ENCODE data around the gene RIMBP2.

RIMBP2 gene

DNA sequence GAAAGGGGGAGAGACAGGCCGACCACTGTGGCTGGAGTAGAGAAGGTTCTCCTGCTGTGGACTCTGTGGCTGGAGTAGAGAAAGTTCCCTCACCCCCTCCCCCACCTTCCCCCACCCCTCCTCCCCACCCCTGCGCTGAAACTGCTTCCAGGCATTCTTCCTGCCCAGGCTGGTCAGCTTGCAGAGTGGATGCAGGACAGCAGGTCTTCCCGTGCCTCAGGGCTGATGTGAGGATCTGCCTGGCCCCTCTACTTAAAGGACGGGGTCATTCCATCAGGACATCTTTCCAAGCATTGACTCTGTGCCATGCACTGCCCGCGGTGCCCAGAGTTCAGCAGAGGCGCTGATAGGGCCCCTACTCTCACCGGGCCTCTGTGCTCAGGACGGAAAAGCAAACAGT, 13.2 kb upstream of the RIMBP2 start:
- DNase-seq, result no peak

- no peak for DNase-seq
These were observed 12.3 kb upstream of the RIMBP2 start for GRCh38 chr12:130728158-130729058.

DNA sequence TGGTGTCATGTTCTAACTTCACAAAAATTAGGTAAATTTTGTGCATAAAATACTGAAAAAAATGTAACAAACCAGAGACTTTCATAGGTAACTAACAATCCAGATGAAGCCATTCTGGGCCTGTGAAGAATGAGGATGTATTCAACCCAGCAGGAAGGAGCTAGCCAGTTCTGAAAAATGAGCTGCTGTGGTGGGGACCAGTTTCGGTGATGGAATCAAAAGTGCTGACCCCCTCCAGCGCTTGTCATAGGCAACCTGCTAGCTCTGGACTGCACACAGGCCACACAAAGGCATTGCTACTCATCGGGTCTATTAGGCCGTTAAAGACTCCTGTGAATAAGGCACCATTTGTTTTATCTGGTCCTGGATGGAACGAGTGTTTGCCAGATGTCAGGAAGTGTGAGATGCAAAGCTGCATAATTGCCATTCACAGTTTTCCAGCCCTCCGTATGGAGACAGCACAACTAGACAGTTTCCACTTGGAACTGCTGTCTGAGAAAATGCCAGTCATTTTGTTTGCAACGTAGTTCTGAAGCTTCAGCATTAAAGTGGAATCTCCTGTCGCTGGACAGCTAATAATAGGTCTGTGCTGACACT, 3.3 kb upstream of the RIMBP2 start:
- DNase-seq, result no peak

- DNase-seq, result no peak
These were observed 1.7 kb upstream of the RIMBP2 start for GRCh38 chr12:130717752-130718151.

DNA sequence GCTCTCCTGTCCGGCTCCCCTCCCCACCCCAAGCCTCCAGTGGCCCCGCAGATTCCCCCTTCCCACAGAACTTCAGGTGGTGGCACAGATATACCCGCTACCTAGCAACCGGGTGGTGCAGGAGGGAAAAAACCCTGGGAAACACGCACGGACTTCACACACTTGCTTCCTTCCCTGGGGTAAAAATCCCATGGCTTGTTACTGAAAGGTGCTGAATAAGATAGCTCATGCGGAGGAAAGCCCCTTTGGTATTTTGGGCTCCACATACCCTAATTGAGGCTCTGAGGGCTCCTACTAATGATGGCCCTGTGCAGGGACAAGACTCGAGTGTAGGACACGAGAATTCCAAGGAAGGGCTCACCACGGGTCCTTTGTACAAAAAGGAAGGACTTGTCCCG, 869 bp upstream of the RIMBP2 start:
- DNase-seq, result no peak

DNA sequence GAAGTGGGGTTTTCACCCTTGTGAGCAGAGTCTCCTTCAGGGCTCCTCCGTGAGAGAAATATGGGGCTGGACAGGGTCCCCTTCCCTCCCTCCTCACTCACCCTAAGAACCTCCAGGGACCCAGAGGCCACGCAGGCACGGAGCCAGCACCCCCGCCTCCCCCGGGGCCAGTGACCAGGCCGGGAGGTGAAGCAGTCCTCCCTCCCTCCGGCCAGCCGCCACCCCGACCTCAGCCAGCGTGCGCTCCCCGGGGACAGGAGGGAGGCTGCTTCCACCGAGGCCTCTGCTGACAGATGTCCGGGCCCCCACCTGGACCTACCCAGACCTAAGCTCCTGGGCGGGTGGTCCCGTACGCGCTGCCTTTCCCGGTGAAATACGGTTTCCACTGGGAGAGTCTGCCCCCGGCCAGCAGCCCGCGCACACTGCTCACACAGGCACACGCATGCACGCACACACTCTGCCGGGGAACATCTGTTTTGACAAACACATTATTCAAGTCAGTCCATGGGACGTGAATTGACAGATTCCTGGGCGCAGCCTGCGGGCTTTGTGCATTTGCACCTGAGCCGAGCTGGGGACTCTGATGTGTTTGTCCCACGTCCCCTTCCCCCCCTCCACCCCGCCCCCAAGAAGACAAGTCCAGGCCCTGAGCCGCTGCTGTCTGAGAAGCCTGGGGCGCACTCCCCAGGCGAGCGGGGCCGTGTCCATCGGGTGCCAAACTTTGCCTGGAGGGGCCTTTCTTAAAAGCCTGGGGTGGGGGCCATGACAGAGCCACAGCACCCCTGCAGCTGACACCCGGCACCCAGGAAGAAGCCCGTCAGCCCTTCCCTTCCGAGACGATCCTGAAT, 725 bp downstream of the RIMBP2 start:
- no peak for DNase-seq

DNA sequence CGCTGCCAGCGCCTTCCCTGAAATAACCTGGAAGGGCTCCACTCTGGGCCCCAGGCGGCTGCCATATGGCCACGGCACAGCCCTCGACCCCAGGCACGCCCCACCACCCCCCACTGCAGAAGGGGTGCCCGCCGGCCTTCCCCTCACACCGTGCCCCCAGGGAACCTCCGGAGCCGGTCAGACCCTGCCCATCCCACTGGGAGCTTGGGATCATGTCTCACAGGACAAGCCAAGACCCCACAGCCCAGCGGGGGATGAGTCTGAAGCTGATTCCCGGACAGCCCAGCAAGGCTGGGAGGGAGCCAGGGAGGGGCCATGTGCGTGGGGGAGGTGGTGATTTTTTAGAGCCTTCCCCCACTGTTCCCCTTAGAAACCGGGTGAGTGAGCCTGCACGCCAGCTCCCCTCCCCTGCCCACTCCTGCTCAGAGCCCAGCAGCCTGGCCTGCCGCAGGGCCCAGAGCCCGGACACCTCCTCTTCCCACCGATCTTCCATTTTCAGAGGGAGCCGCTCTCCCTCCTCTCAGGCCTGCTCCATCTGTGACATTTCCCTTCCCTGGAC, 1.4 kb downstream of the RIMBP2 start:
- DNase-seq, result no peak

GRCh38 chr12:130714091-130714590, 2.0 kb downstream of the RIMBP2 start:
- DNase-seq, result no peak

- DNase-seq, result no peak
These were observed 2.5 kb downstream of the RIMBP2 start for GRCh38 chr12:130713581-130713991.

- no peak for DNase-seq
These were observed 3.6 kb downstream of the RIMBP2 start for GRCh38 chr12:130712346-130713065.

- DNase-seq, result no peak
These were observed 4.3 kb downstream of the RIMBP2 start for GRCh38 chr12:130711756-130712155.

DNA sequence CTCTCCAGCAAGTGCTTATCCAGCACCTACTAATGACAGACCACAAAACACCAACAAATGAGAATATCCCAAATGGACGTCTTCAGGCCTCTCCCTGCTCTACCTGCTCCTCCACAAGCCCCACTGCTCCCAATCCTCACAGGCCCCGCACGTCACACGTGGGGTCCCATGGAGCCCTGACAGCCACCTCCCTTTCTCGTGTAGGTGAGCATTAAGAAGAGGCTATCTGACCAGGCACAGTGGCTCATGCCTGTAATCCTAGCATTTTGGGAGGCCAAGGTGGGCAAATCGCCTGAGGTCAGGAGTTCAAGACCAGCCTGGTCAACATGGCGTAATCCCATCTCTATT, 5.4 kb downstream of the RIMBP2 start:
- no peak for DNase-seq

- DNase-seq, result no peak
These were observed 5.9 kb downstream of the RIMBP2 start for GRCh38 chr12:130709971-130710732.

GRCh38 chr12:130709151-130709970, 6.7 kb downstream of the RIMBP2 start:
- DNase-seq, result no peak

- no peak for DNase-seq
These were observed 7.5 kb downstream of the RIMBP2 start for GRCh38 chr12:130708648-130709047.

GRCh38 chr12:130707571-130707891, 8.6 kb downstream of the RIMBP2 start:
- no peak for DNase-seq

DNA sequence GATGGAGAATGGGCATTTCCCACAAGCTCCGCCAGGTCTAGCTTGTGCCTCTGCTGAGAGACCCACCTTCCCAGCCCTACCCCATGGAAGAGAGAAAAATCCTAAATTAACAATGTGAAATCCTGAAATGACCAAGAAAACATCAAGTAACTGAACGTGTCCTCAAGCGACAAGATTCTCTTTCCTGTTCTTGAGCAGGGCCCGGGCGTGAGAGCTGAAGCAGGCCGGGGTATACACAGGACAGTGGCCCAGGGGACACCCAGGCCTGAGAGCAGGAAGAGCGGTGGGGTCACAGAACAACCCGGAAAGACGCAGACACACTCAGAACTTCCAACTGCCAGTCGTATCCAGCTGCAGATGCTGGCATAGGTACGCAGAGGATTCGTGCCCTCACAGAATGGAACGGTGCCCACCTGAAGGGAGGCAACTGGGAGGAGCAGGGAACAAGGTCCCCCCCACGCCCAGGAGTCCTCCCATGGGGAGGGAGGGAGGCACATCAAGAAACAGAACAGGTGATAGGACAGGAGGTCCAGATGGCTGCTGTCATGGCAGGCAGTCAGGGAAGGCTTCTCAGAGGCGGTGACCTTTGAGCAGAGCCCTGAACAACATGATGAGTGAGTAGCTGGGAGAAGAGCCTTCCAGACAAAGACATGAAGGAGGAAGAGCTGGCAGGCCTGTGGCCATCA, 9.1 kb downstream of the RIMBP2 start:
- DNase-seq, result no peak

DNA sequence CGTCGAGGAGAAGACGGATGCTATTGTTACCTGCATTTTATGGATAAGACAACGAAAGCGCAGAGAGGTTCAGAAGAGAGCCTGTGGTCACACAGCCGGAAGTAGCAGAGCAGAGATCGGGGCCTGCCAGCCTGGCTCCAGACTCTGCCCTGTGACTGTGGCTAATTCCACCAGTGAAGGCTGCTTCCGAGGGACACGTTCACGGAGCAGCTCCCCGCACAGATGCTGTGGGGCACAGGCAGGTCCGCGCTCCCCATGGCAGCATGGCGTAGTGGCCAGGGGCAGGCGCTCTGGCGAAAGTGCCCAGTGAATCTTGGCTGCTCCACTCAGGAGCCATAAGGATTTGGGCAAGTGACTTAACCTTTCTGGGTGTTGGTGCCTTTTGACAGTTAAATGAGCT, 9.8 kb downstream of the RIMBP2 start:
- no peak for DNase-seq

GRCh38 chr12:130705178-130705822, 10.8 kb downstream of the RIMBP2 start:
- DNase-seq, result no peak

- DNase-seq, result no peak
These were observed 11.5 kb downstream of the RIMBP2 start for GRCh38 chr12:130704606-130705005.
